NCI-H510A (cell line): ENCODE results near the gene SCARB2.

Experiments
- DNase-seq: peaks from one replicate; lab custom pipeline; 2025; lab: John Stamatoyannopoulos, UW

SCARB2 gene

GRCh38 chr4:76148142-76148865 is 65.3 kb downstream of the SCARB2 start, which contains the start of gene NUP54:
TSS of gene NUP54 (minus strand) at chr4:76148397. CDS start at chr4:76148374, 23 bp downstream.
- peak; percentile 80 for DNase-seq

- peak; percentile 80 for DNase-seq
Measured at GRCh38 chr4:76147454-76148141, 66.0 kb downstream of the SCARB2 start.

DNA sequence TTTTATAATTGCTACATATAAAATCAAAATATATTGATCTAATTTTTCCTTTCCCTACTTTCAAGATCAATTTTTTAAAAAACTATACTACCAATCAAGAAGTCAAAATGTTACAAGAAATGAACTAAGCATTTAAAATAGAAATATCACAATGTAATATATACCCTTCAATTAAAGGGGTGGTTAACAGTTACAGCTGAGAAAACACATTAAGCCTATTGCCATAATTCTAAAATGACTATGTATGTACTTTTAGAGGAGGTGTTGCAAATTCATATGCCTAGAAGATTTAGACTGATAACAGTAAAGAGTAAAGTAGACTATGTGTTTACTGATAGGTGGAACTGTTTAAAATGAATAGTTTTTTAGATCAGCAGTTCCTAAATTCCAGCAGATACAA is 69.1 kb downstream of the SCARB2 start:
- DNase-seq: no peak

DNA sequence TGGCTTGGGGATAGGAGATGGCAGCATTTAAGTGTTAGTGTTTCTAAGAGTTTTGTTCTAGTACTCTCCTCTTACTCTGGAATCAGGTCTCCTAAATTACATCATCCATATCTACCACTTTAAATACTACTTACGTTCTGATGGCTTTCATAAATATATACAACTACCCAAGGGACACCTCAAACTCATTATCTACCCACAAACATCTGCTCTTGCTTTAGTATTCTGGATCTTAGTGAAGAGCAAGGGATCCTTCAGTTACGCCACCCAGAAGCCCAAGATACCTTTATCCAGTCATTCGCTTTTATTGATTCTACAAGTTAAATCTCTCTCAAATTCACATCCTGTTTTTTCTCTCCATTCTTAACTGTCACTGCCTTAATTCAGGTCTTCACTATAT is 72.4 kb downstream of the SCARB2 start:
- DNase-seq: no peak

DNA sequence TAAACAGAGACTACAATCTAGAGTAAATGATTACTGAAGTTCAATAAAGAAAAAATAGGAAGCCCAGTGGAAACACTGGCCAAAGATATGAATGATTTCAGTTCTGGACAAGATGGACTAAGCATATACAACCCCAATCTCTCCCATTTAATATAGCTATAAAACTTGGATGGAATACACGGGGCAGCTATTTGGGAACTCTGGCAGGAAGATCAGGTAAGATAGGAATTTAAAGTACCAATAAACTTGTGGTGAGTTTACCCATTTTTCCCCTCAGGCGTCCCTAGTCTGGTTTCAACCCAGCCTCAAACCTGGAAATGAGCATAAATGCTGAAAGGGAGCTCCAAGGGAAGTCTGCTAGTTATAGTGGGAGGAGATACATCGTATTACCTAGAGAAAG is 85.9 kb downstream of the SCARB2 start:
- DNase-seq: no peak

GRCh38 chr4:76125816-76126215 is 87.8 kb downstream of the SCARB2 start:
- DNase-seq: no peak

GRCh38 chr4:76120199-76120598 is 93.4 kb downstream of the SCARB2 start:
- no peak for DNase-seq

GRCh38 chr4:76117536-76117935 is 96.1 kb downstream of the SCARB2 start:
- DNase-seq: no peak

GRCh38 chr4:76116821-76117220 is 96.8 kb downstream of the SCARB2 start:
- no peak for DNase-seq
